ENCODE measurements around the gene NFIL3. TPM values are rescaled to one million over a fixed set of nuclear protein-coding genes. Genes with fewer than 3 reads are reported as not detected.
A peak's percentile ranks its signal among the peaks of the same experiment; 100 is the strongest.

The NFIL3 gene
- total RNA-seq, 2 donors from 2014 or later, result 48.8 to 120 TPM

- peak overlapping the region; percentile 56 to 89 for H3K27ac Mint-ChIP-seq
- peaks cover 34 to 36% of the 10 kb centered on the region in 2 donors for H3K36me3 Mint-ChIP-seq
- peaks cover 0 to 5% of the 10 kb centered on the region in 2 donors for H3K9me3 Mint-ChIP-seq
- DNase-seq (ENCODE audit: low spot score in 2 of 2) (no peak), ATAC-seq (peak; percentile 73 to 77)
Measured at GRCh38 chr9:91359083-91359482, 64.5 kb downstream of the NFIL3 start.

Other genes with a start within 250 kb of the NFIL3 start
- gene AUH, start 61.9 kb downstream of the NFIL3 start, total RNA-seq, result 10 to 100 TPM; 24.1 to 39.7 TPM